ENCODE data around the gene TRAPPC12.
"Not testable (repeated sequence)": the region's sequence is repeated elsewhere in the genome, so short reads cannot be mapped to it uniquely, and the experiment has no call there.

DNA sequence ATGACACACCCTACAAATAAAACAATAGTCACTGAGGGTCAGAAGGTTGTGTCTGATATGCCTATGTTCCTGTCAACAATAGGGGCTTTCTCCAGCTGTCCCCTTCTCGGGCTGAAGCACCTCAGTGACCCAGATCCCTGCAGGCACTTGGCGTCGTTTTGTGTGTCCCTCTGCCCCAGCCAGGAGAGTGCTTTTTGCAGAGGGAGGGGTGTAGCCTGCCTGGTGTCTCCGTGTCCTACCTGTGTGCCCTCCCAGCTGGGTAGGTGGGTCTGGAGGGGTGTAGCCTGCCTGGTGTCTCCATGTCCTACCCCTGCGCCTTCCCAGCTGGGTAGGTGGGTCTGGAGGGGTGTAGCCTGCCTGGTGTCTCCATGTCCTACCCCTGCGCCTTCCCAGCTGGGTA lies 74.5 kb downstream of the TRAPPC12 start:
- TF ChIP-seq, protein P1, sequence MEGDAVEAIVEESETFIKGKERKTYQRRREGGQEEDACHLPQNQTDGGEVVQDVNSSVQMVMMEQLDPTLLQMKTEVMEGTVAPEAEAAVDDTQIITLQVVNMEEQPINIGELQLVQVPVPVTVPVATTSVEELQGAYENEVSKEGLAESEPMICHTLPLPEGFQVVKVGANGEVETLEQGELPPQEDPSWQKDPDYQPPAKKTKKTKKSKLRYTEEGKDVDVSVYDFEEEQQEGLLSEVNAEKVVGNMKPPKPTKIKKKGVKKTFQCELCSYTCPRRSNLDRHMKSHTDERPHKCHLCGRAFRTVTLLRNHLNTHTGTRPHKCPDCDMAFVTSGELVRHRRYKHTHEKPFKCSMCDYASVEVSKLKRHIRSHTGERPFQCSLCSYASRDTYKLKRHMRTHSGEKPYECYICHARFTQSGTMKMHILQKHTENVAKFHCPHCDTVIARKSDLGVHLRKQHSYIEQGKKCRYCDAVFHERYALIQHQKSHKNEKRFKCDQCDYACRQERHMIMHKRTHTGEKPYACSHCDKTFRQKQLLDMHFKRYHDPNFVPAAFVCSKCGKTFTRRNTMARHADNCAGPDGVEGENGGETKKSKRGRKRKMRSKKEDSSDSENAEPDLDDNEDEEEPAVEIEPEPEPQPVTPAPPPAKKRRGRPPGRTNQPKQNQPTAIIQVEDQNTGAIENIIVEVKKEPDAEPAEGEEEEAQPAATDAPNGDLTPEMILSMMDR (IDR thresholded peaks at IDR 0.05), result not testable (repeated sequence)
- not testable (repeated sequence) for TF ChIP-seq POLR2A (IDR thresholded peaks at IDR 0.05); POLR2AphosphoS5 (IDR thresholded peaks at IDR 0.05; ENCODE audit: insufficient read depth in 1 of 2, low read depth in 1 of 2)

Measured in vagina (tissue), 2 donors.